ENCODE measurements around the gene OR10G3. TPM values are rescaled to one million over a fixed set of nuclear protein-coding genes. Genes with fewer than 3 reads are reported as not detected.

OR10G3 gene
- total RNA-seq (2022; extraction: Qiagen RNA extraction) = not detected in 5 replicates

DNA sequence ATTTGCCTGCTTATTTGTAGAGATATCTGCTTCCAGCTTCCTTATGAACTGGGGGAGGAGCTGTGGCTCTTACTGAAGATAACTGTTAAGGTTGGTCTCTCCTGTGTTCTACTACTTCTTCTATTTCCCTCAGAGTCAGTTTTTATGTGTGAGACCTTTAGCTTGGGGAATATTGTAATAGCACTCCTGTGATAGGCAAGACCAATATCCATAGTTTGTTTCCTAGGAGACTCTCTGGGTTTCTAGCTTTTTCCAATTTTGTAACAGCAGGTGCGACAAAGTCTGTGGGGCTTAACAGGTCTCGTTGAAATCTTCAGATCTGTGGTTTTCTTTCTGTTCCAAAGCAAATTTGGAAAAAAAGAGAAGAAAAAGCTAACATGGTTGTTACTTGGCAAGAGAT, at the start of gene OR10G3:
TSS of gene OR10G3 (minus strand) at position 101 of the 400 bp plus-strand sequence. CDS start 9,332 bp downstream, outside the sequence.

GRCh38 chr14:21525962-21526671, 53.8 kb downstream of the OR10G3 start, which contains the start of gene SALL2:
SALL2 (minus strand) TSS chr14:21526346; CDS start chr14:21526127, 219 bp downstream.

Other genes with a start within 250 kb of the OR10G3 start
- gene SUPT16H, start 196.1 kb downstream of the OR10G3 start, total RNA-seq (2022; extraction: Qiagen RNA extraction) = 96.6 to 124 TPM (median 102 TPM) in 5 replicates
- gene CHD8, start 124.0 kb downstream of the OR10G3 start, total RNA-seq (2022; extraction: Qiagen RNA extraction) = 36.5 to 42.0 TPM (median 39.7 TPM) in 5 replicates
- gene RAB2B, start 103.1 kb downstream of the OR10G3 start, total RNA-seq (2022; extraction: Qiagen RNA extraction) = 11.2 to 21.1 TPM (median 13.8 TPM) in 5 replicates
- gene TOX4, start 102.9 kb downstream of the OR10G3 start, total RNA-seq (2022; extraction: Qiagen RNA extraction) = 57.4 to 71.5 TPM (median 66.0 TPM) in 5 replicates
- gene METTL3, start 68.7 kb downstream of the OR10G3 start, total RNA-seq (2022; extraction: Qiagen RNA extraction) = 45.4 to 55.8 TPM (median 52.2 TPM) in 5 replicates
- gene SALL2, start 53.7 kb downstream of the OR10G3 start, total RNA-seq (2022; extraction: Qiagen RNA extraction) = 0.76 to 1.4 TPM (median 1.0 TPM) in 5 replicates
- gene OR10G2, start 54.9 kb upstream of the OR10G3 start, total RNA-seq (2022; extraction: Qiagen RNA extraction) = not detected in 5 replicates
- not detected in 5 replicates for gene OR4E2, start 73.8 kb upstream of the OR10G3 start, total RNA-seq (2022; extraction: Qiagen RNA extraction)
- gene OR4E1, start 93.7 kb upstream of the OR10G3 start, total RNA-seq (2022; extraction: Qiagen RNA extraction) = not detected in 5 replicates